CD14-positive monocyte (primary cell): ENCODE measurements around the gene TPSG1. TPM values are rescaled to one million over a fixed set of nuclear protein-coding genes. Genes with fewer than 3 reads are reported as not detected.
"Not testable (repeated sequence)": the region's sequence is repeated elsewhere in the genome, so short reads cannot be mapped to it uniquely, and the experiment has no call there.

Experiments
- DNase-seq, 3 donors: peaks; one replicate each; pipeline ENCODE4 v3.0.0-alpha.2; 2011 to 2022
- H2AFZ ChIP-seq: 2 replicates; pipeline ENCODE4 v1.6.0; 2012; ENCODE audit warnings: mild to moderate bottlenecking, low read depth, low read length, inconsistent platforms; ENCODE audit not compliant: insufficient read depth, poor library complexity, severe bottlenecking
- H3K27ac ChIP-seq, 2 donors: 1 replicate in 1 of 2; 2 replicates in 1 of 2; pipeline ENCODE4 v1.5.1; 2012 to 2013; ENCODE audit warnings: low read length in 2 of 2, control low read depth in 1 of 2, inconsistent platforms in 1 of 2, low read depth in 1 of 2, mild to moderate bottlenecking in 1 of 2
- H3K27me3 ChIP-seq, 2 donors: one replicate each; pipeline versions ENCODE4 v1.6.0 to v1.6.1; 2011 to 2013; ENCODE audit warnings: low read length in 2 of 2; ENCODE audit not compliant: control insufficient read depth in 2 of 2, insufficient read depth in 2 of 2
- H3K36me3 ChIP-seq, 2 donors: replicated peaks in 1 of 2; 1 replicate in 1 of 2; 2 replicates in 1 of 2; pipeline versions ENCODE4 v1.5.1 to v1.6.1; 2012 to 2013; ENCODE audit warnings: low read length in 2 of 2, control low read depth in 1 of 2, inconsistent platforms in 1 of 2, mild to moderate bottlenecking in 1 of 2; ENCODE audit not compliant: insufficient read depth in 2 of 2, control insufficient read depth in 1 of 2
- H3K4me1 ChIP-seq, 2 donors: 1 replicate in 1 of 2; 2 replicates in 1 of 2; pipeline versions ENCODE4 v1.5.1 to v1.6.1; 2012 to 2013; ENCODE audit warnings: low read length in 2 of 2, control low read depth in 1 of 2, inconsistent platforms in 1 of 2, mild to moderate bottlenecking in 1 of 2, moderate library complexity in 1 of 2; ENCODE audit not compliant: insufficient read depth in 2 of 2, control insufficient read depth in 1 of 2
- H3K4me2 ChIP-seq: replicated peaks from 2 replicates; pipeline ENCODE3; 2012; ENCODE audit warnings: low read length, moderate library complexity, mild to moderate bottlenecking; ENCODE audit not compliant: poor library complexity, severe bottlenecking; ENCODE audit errors: extremely low read depth
- H3K4me3 ChIP-seq, 3 experiments: fragments of 200-600 bp in 1 of 3; sonication (generic) in 1 of 3; replicated peaks in 1 of 3; 1 replicate in 2 of 3; 2 replicates in 1 of 3; pipeline ENCODE4 v1.5.1; 2011 to 2013; ENCODE audit warnings: low read length in 3 of 3, mild to moderate bottlenecking in 3 of 3, control low read depth in 2 of 3, low read depth in 2 of 3, inconsistent platforms in 1 of 3, moderate library complexity in 1 of 3
- H3K79me2 ChIP-seq: 2 replicates; pipeline ENCODE4 v1.6.0; 2012; ENCODE audit warnings: mild to moderate bottlenecking, control low read depth, inconsistent platforms, low read length, moderate library complexity; ENCODE audit not compliant: insufficient read depth
- H3K9ac ChIP-seq: 2 replicates; pipeline ENCODE4 v1.6.0; 2017; ENCODE audit warnings: low read length, mild to moderate bottlenecking; ENCODE audit not compliant: insufficient read depth, poor library complexity, severe bottlenecking
- H3K9me3 ChIP-seq, 2 donors: replicated peaks in 1 of 2; 1 replicate in 1 of 2; 2 replicates in 1 of 2; pipeline versions ENCODE4 v1.5.1 to v1.6.1; 2012 to 2013; ENCODE audit warnings: low read length in 2 of 2, control low read depth in 1 of 2; ENCODE audit not compliant: control insufficient read depth in 1 of 2, insufficient read depth in 1 of 2
- H4K20me1 ChIP-seq: 2 replicates; pipeline ENCODE4 v1.6.0; 2012; ENCODE audit warnings: mild to moderate bottlenecking, low read length, control low read depth, moderate library complexity; ENCODE audit not compliant: insufficient read depth
- H3K27ac Mint-ChIP-seq, 7 donors: one replicate each; pipeline ENCODE4 v1.8.0; 2020; ENCODE audit warnings: mild to moderate bottlenecking in 7 of 7, mixed read lengths in 7 of 7, moderate library complexity in 6 of 7, inconsistent platforms in 2 of 7
- H3K27me3 Mint-ChIP-seq, 3 donors: one replicate each; pipeline ENCODE4 v1.8.0; 2021 to 2022; ENCODE audit warnings: low read depth in 3 of 3, mild to moderate bottlenecking in 3 of 3, mixed read lengths in 3 of 3, moderate library complexity in 3 of 3, inconsistent platforms in 1 of 3
- H3K36me3 Mint-ChIP-seq, 2 donors: one replicate each; pipeline ENCODE4 v1.8.0; 2020; ENCODE audit warnings: mixed read lengths in 2 of 2, inconsistent platforms in 1 of 2, mild to moderate bottlenecking in 1 of 2
- H3K4me1 Mint-ChIP-seq: one replicate; pipeline ENCODE4 v1.8.0; 2020; ENCODE audit warnings: mild to moderate bottlenecking, mixed read lengths
- H3K4me3 Mint-ChIP-seq, 2 donors: one replicate each; pipeline ENCODE4 v1.8.0; 2020; ENCODE audit warnings: mild to moderate bottlenecking in 2 of 2, mixed read lengths in 2 of 2, moderate library complexity in 1 of 2
- H3K9me3 Mint-ChIP-seq, 7 donors: one replicate each; pipeline ENCODE4 v1.8.0; 2020 to 2022; ENCODE audit warnings: mixed read lengths in 7 of 7, mild to moderate bottlenecking in 6 of 7, moderate library complexity in 6 of 7, inconsistent platforms in 2 of 7
- WGBS: methylation state at CpG from one replicate; pipeline ENCODE4 v1.1.5; 2013; ENCODE audit warnings: missing lambda C conversion rate; ENCODE audit not compliant: insufficient coverage; 5-methylcytosine and 5-hydroxymethylcytosine counted together
- intact Hi-C, 2 donors: fragments of 100-400 bp; cut with micrococcal nuclease; formaldehyde crosslinking; loops; one replicate each; pipeline versions ENCODE4 v1.15.0 to v1.15.1; 2023
- polyA plus RNA-seq, 3 donors: library from polyadenylated mRNA; depleted of rRNA in 1 of 3; unstranded in 2 of 3; stranded (reverse) in 1 of 3; fragments of 300-500 nt in 2 of 3; fragments of >200 nt in 1 of 3; fragmentation: Illumina TruSeq in 2 of 3; gene quantifications; 1 replicate in 2 of 3; 2 replicates in 1 of 3; pipeline ENCODE4 v1.2.3, GENCODE V29; 2012 to 2021

The TPSG1 gene
- polyA plus RNA-seq, 3 donors, result not detected

DNA sequence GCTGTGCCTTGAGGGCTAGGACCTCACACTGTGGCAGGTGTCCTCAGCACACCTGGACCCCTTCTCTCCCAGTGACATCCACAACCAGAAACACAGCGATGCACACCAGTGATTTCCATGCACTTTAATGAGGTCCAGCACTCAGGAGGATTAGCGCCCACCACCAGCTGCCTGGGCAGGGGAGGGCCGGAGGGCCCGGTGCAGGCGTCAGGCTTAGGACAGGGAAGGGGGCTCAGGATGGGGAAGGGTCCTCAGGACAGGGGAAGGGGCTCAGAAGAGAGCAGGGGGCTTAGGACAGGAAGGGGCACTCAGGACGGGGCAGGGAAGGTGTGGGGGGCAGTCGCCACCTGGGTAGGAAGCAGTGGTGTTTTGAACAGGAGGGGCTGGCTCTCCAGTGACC lies 3.2 kb upstream of the TPSG1 start:
- H3K36me3 ChIP-seq, H3K36me3 Mint-ChIP-seq, DNase-seq, H3K79me2 ChIP-seq, H3K27me3 Mint-ChIP-seq, H3K9ac ChIP-seq, intact Hi-C loops, H3K4me1 Mint-ChIP-seq, H3K4me3 ChIP-seq, H3K9me3 ChIP-seq, H3K4me1 ChIP-seq, H3K9me3 Mint-ChIP-seq, H3K4me2 ChIP-seq, H4K20me1 ChIP-seq, H3K4me3 Mint-ChIP-seq, H3K27me3 ChIP-seq, H3K27ac Mint-ChIP-seq, H3K27ac ChIP-seq, H2AFZ ChIP-seq: not testable (repeated sequence)
- 78% methylated on average over 3 of the region's 7 CpGs for WGBS

DNA sequence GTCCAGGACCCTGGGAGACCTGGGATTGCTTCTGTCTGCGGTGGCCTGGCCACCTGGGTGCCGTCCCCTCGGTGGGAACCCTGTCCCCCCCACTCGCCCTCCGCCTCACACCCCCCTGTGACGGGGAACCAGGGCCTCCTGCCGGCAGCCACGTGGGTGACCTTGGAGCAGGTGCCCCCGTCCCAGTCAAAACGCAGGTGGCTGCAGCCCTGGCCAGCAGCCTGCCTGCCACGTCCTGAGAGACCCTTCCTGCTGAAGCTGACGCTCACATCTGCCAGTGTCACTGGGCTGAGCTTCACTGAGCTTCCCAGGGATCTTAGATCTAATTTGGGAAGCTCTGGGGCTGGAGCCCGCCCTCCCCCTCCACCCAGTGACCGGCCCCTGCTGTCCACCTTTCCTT lies 1.6 kb upstream of the TPSG1 start:
- H3K36me3 ChIP-seq, H3K79me2 ChIP-seq, DNase-seq, H3K4me1 ChIP-seq, H3K27ac Mint-ChIP-seq, H3K9me3 ChIP-seq, H3K9ac ChIP-seq, H3K9me3 Mint-ChIP-seq, intact Hi-C loops, H4K20me1 ChIP-seq, H3K4me3 ChIP-seq, H3K4me2 ChIP-seq, H3K27me3 Mint-ChIP-seq, H2AFZ ChIP-seq, H3K4me1 Mint-ChIP-seq, H3K4me3 Mint-ChIP-seq, H3K27me3 ChIP-seq, H3K36me3 Mint-ChIP-seq, H3K27ac ChIP-seq: not testable (repeated sequence)
- WGBS, result 74% methylated on average over 11 of the region's 14 CpGs

DNA sequence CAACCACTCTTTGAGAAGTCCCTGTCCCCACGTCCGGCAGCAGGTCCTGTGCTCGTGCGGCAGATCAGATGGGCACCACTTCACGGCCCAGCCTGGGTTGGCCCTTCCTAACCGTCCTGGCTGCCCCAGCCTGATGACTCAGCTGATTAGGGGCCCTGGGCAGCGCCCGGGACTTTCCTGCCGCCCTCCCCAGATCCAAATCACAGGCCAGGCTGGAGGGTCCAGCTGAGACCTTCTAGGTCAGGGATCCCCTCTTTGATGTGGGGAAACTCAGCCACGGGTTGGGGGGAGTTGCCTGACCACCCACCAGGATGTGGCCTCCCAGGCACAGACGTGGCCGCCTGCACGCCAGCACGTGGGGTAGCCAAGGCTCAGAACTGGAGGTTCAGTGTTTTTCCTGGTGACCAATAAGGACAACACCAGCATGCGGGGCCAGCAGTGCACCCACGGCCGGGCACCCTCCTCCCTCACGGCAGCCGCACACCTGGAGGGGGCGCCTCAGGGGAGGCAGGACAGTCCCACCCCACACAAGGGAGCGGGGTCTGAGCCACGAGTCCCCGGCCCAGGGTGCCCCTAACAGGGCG lies 752 bp upstream of the TPSG1 start:
- H3K27me3 Mint-ChIP-seq, H3K36me3 Mint-ChIP-seq, H3K4me3 Mint-ChIP-seq, H3K79me2 ChIP-seq, H3K27me3 ChIP-seq, H2AFZ ChIP-seq, H3K27ac ChIP-seq, H3K9ac ChIP-seq, H3K4me1 Mint-ChIP-seq, H3K4me3 ChIP-seq, H3K4me2 ChIP-seq, H3K27ac Mint-ChIP-seq, H3K9me3 Mint-ChIP-seq, intact Hi-C loops, H4K20me1 ChIP-seq, H3K9me3 ChIP-seq, H3K4me1 ChIP-seq, H3K36me3 ChIP-seq: not testable (repeated sequence)
- WGBS, result 34% methylated on average over 3 of the region's 24 CpGs
- DNase-seq, result peak in 1 of 3 donors; percentile 20
